ENCODE results near the gene PRKCQ.
"Not testable (repeated sequence)": the region's sequence is repeated elsewhere in the genome, so short reads cannot be mapped to it uniquely, and the experiment has no call there.

Gene PRKCQ

DNA sequence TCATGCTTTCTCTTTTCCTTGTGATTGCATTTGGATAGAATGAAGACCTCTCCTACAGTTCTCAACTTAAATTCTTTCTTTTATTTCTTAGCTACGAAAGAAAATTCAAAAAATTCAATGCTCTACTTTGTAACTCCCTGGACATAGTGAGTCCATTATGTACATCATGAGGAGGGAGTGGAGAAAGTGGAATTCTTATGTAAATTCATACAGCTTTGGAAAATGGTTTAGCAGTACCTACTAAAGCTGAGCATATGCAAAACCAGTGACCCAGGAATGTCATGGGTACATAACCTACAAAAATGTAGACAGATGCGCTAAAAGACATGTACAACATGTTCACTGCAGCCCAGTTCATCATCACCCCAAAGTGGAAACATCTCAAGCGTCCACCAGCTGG lies 8.8 kb upstream of the PRKCQ start:
- ATAC-seq (ENCODE audit: low read depth) (no peak), DNase-seq (ENCODE audit: low spot score in 2 of 2) (no peak)
- Mint-ChIP-seq H3K9me3 (no peaks in the 10 kb centered on the region), H3K27me3 (peaks cover 7% of the 10 kb centered on the region), H3K36me3 (no peaks in the 10 kb centered on the region), H3K4me3 (no peak overlapping the region), H3K27ac (no peak overlapping the region), H3K4me1 (no peaks in the 10 kb centered on the region)

DNA sequence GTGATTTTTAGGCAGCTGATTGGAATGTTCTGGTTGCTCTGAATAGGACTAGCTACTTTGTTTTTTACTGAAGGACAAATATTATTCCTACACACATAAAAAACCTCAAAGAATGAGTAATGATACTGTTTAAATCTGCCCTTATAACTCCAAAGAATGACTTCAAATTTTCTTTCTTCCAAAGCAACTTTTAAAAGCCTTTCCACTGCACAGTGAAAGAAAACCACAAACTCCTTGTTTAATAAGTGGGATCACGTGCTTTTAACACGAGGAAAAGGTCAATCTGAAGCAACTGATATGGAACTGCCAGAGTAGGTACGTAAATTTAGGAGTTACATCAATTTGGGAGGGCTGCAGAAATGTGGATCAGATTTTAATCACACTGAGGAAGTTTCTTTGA lies 8.0 kb upstream of the PRKCQ start:
- Mint-ChIP-seq H3K36me3 (no peaks in the 10 kb centered on the region), H3K27ac (no peak overlapping the region), H3K4me1 (no peaks in the 10 kb centered on the region), H3K9me3 (no peaks in the 10 kb centered on the region), H3K4me3 (no peak overlapping the region), H3K27me3 (peaks cover 11% of the 10 kb centered on the region)
- ATAC-seq (ENCODE audit: low read depth), result no peak
- DNase-seq (ENCODE audit: low spot score in 2 of 2), result no peak

GRCh38 chr10:6586501-6586900 lies 6.4 kb upstream of the PRKCQ start:
- DNase-seq (ENCODE audit: low spot score in 2 of 2), result no peak
- Mint-ChIP-seq H3K9me3 (no peaks in the 10 kb centered on the region), H3K27ac (no peak overlapping the region), H3K4me1 (no peaks in the 10 kb centered on the region), H3K27me3 (peaks cover 20% of the 10 kb centered on the region), H3K36me3 (no peaks in the 10 kb centered on the region), H3K4me3 (no peak overlapping the region)
- no peak for ATAC-seq (ENCODE audit: low read depth)

DNA sequence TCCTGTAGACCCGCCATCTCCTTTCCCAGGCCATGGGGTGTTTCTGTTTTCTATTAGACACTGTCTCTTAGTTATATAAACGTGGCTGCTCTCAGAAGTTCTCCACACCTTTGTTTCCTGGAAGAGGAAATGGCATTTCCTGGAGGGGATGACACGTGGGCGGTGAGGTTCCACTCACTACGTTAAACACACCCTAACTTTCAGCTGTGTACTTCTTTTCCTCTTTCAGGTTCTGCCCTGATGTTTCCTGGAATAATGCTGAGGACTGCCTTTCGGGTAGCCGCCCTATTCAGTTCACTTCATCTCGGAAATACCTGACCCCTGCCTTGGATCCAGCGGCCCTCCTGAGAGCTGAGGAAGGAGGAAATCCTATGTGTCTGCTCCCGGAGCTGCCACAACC lies 3.4 kb upstream of the PRKCQ start:
- H3K9me3 Mint-ChIP-seq, result no peaks in the 10 kb centered on the region
- H3K27ac Mint-ChIP-seq, result no peak overlapping the region
- peaks cover 2% of the 10 kb centered on the region for H3K4me1 Mint-ChIP-seq
- H3K4me3 Mint-ChIP-seq, result no peak overlapping the region
- peaks cover 19% of the 10 kb centered on the region for H3K27me3 Mint-ChIP-seq
- ATAC-seq (ENCODE audit: low read depth), result no peak
- no peak for DNase-seq (ENCODE audit: low spot score in 2 of 2)
- H3K36me3 Mint-ChIP-seq, result no peaks in the 10 kb centered on the region

GRCh38 chr10:6582913-6583312 lies 2.8 kb upstream of the PRKCQ start:
- H3K27me3 Mint-ChIP-seq, result peaks cover 24% of the 10 kb centered on the region
- not testable (repeated sequence) for DNase-seq (ENCODE audit: low spot score in 2 of 2); H3K36me3 Mint-ChIP-seq; H3K4me1 Mint-ChIP-seq; H3K4me3 Mint-ChIP-seq; H3K9me3 Mint-ChIP-seq; ATAC-seq (ENCODE audit: low read depth); H3K27ac Mint-ChIP-seq

DNA sequence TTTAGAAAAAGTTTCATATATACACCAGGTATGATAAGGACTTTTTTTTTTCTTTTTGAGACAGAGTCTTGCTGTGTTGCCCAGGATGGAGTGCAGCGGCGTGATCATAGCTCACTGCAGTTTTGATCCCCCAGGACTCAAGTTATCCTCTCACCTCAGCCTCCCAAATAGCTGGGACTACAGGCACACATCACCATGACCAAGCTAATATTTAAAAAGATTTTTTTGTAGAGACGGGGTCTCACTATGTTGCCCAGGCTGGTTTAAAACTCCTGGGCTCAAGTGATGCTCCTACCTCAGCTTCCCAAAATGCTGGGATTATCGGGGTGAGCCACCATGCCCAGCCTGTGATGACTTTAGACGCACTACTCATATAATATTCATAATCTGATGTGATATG lies 2.2 kb upstream of the PRKCQ start:
- H3K9me3 Mint-ChIP-seq, result no peaks in the 10 kb centered on the region
- H3K36me3 Mint-ChIP-seq, result no peaks in the 10 kb centered on the region
- peaks cover 24% of the 10 kb centered on the region for H3K27me3 Mint-ChIP-seq
- H3K4me3 Mint-ChIP-seq, result no peak overlapping the region
- no peak for ATAC-seq (ENCODE audit: low read depth)
- no peak for DNase-seq (ENCODE audit: low spot score in 2 of 2)
- H3K4me1 Mint-ChIP-seq, result peaks cover 2% of the 10 kb centered on the region
- no peak overlapping the region for H3K27ac Mint-ChIP-seq

- H3K27ac Mint-ChIP-seq, result no peak overlapping the region
- H3K27me3 Mint-ChIP-seq, result peaks cover 24% of the 10 kb centered on the region
- H3K4me1 Mint-ChIP-seq, result peaks cover 2% of the 10 kb centered on the region
Observed at GRCh38 chr10:6581778-6582228, 1.7 kb upstream of the PRKCQ start.

GRCh38 chr10:6581223-6581622 lies 1.1 kb upstream of the PRKCQ start:
- not testable (repeated sequence) for H3K4me3 Mint-ChIP-seq; H3K4me1 Mint-ChIP-seq; H3K36me3 Mint-ChIP-seq; DNase-seq (ENCODE audit: low spot score in 2 of 2); H3K9me3 Mint-ChIP-seq; ATAC-seq (ENCODE audit: low read depth); H3K27ac Mint-ChIP-seq
- peaks cover 26% of the 10 kb centered on the region for H3K27me3 Mint-ChIP-seq

More at GRCh38 chr10:6581778-6582228, 1.7 kb upstream of the PRKCQ start:
- DNase-seq (ENCODE audit: low spot score in 2 of 2) (no peak), ATAC-seq (ENCODE audit: low read depth) (no peak)
- Mint-ChIP-seq H3K9me3 (no peaks in the 10 kb centered on the region), H3K4me3 (no peak overlapping the region), H3K36me3 (no peaks in the 10 kb centered on the region)

DNA sequence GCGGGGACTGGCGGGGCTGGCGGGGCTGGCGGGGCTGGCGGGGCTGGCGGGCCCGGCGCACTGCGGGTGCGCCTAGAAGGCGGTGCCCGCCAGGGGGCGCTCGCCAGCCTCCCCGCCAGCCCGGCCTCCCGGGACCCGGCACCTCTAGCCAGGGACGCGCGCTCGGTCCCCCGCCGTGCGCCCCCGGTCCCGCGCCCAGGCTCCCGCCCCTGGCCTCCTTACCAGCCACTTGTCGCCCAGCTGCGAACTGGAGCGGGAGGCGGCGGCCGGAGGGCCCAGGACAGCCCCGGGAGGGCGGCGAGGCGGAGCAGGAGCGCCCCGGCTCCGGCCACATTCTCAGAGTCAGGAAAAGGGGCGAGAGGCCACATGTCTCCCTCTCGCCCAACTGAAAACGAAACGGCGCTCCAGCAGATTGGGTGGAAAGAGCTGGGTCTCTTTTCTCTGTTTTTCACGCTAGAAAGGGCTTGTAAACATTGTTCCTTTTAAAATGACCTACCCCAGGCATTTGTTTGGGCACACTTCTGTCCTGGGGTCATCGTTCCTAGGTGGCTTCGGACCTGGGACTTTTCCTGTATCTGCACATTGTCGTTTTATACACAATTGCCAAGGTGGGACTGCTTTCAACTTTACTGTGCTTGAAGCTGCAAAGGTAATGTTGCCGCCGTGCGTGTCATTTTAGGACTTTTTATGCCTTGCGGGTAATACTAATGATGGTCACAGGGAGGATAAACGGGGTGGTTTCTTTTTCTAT lies 378 bp upstream of the PRKCQ start:
- ATAC-seq (ENCODE audit: low read depth) (peak; percentile 89), DNase-seq (ENCODE audit: low spot score in 2 of 2) (peak; percentile 67 to 81)
- Mint-ChIP-seq H3K4me3 (peak overlapping the region; percentile 79), H3K27ac (no peak overlapping the region), H3K9me3 (no peaks in the 10 kb centered on the region), H3K36me3 (no peaks in the 10 kb centered on the region), H3K27me3 (peaks cover 28% of the 10 kb centered on the region), H3K4me1 (peaks cover 6% of the 10 kb centered on the region)

- no peaks in the 10 kb centered on the region for H3K36me3 Mint-ChIP-seq
Observed at GRCh38 chr10:6579183-6579903, 733 bp downstream of the PRKCQ start.

GRCh38 chr10:6578795-6579182 lies 1.3 kb downstream of the PRKCQ start:
- Mint-ChIP-seq H3K9me3 (no peaks in the 10 kb centered on the region), H3K27me3 (peaks cover 29% of the 10 kb centered on the region), H3K36me3 (no peaks in the 10 kb centered on the region), H3K27ac (no peak overlapping the region), H3K4me1 (peaks cover 6% of the 10 kb centered on the region), H3K4me3 (no peak overlapping the region)
- DNase-seq (ENCODE audit: low spot score in 2 of 2) (no peak), ATAC-seq (ENCODE audit: low read depth) (no peak)

More at GRCh38 chr10:6579183-6579903, 733 bp downstream of the PRKCQ start:
- ATAC-seq (ENCODE audit: low read depth) (no peak), DNase-seq (ENCODE audit: low spot score in 2 of 2) (no peak)
- no peak overlapping the region for H3K27ac Mint-ChIP-seq
- H3K4me3 Mint-ChIP-seq, result peak overlapping the region; percentile 59
- no peaks in the 10 kb centered on the region for H3K9me3 Mint-ChIP-seq
- H3K27me3 Mint-ChIP-seq, result peaks cover 30% of the 10 kb centered on the region
- peaks cover 6% of the 10 kb centered on the region for H3K4me1 Mint-ChIP-seq

GRCh38 chr10:6578251-6578771 lies 1.8 kb downstream of the PRKCQ start:
- no peaks in the 10 kb centered on the region for H3K9me3 Mint-ChIP-seq
- DNase-seq (ENCODE audit: low spot score in 2 of 2) (no peak), ATAC-seq (ENCODE audit: low read depth) (no peak)
- no peak overlapping the region for H3K27ac Mint-ChIP-seq
- H3K4me3 Mint-ChIP-seq, result no peak overlapping the region
- H3K36me3 Mint-ChIP-seq, result no peaks in the 10 kb centered on the region
- peaks cover 6% of the 10 kb centered on the region for H3K4me1 Mint-ChIP-seq
- H3K27me3 Mint-ChIP-seq, result peaks cover 27% of the 10 kb centered on the region

- Mint-ChIP-seq H3K4me3 (no peak overlapping the region), H3K27me3 (peaks cover 17% of the 10 kb centered on the region), H3K27ac (no peak overlapping the region), H3K9me3 (no peaks in the 10 kb centered on the region), H3K36me3 (no peaks in the 10 kb centered on the region), H3K4me1 (peaks cover 6% of the 10 kb centered on the region)
- ATAC-seq (ENCODE audit: low read depth), result no peak
- DNase-seq (ENCODE audit: low spot score in 2 of 2), result no peak
Observed at GRCh38 chr10:6576326-6576725, 3.8 kb downstream of the PRKCQ start.

DNA sequence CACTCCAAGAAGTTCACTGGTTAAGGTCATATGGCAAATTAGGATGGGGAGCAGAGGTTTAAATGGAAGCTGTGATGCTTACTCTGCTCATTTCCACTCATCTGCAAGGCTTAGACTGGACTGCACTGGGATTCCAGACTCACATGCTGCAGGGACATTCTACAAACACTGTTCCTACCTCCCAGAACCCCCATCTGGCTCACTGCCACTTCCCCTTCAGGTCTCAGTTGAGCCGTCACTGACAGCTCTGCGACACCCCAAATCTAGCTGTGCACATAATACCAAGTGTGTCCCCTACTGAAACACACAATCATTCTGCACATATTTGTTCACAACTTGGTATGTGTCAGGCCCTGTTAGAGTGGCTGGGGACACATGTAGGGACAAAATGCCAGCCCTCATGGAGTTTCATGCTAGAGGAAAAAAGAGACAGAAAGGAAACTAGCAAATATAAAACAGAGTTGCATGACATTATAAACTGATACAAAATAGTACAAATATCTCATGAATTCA lies 5.4 kb downstream of the PRKCQ start:
- no peak overlapping the region for H3K27ac Mint-ChIP-seq
- H3K27me3 Mint-ChIP-seq, result peaks cover 25% of the 10 kb centered on the region

More for the DNA sequence above, 5.4 kb downstream of the PRKCQ start:
- Mint-ChIP-seq H3K36me3 (no peaks in the 10 kb centered on the region), H3K9me3 (no peaks in the 10 kb centered on the region), H3K4me1 (peaks cover 4% of the 10 kb centered on the region), H3K4me3 (no peak overlapping the region)
- ATAC-seq (ENCODE audit: low read depth), result no peak
- no peak for DNase-seq (ENCODE audit: low spot score in 2 of 2)

Data from memory B cell (primary cell).